ENCODE measurements around the gene IFT80. TPM values are rescaled to one million over a fixed set of nuclear protein-coding genes. Genes with fewer than 3 reads are reported as not detected.

The IFT80 gene
- total and polyA plus RNA-seq, 2 of the 4 experiments (the other 2 are of a cell fraction): 15.2 to 16.8 TPM

DNA sequence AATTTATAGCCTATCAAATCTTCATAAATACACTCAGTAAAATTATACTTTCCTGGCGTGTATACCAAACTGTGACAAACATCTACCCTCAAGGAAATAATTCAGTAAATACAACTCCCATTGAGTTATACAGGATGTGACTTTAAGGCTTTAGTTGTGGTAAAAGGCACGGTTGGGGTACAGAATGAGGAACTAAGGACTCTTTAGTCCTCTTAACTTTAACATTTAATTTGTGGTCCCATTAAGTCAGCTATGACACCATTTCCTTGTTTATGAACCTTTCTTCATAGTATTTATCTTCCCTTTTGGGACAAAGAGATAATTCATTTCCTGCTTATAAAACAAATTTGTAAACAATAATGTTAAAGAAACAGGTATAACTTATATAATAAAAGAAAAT lies 30.2 kb downstream of the IFT80 start:
- WGBS, 2 experiments (ENCODE audit: extremely low coverage in 2 of 2, insufficient read length in 1 of 2): no CpG with 5 or more reads among the region's 2 CpGs
- Histone ChIP-seq H4K91ac (ENCODE audit: insufficient read depth, low read depth, low read length) (no peak overlapping the region), H3K23ac (ENCODE audit: low read depth, low read length) (no peak overlapping the region), H2AK5ac (ENCODE audit: low read depth, low read length) (no peak overlapping the region), H3K36me3 (ENCODE audit: control insufficient read depth, insufficient read depth, low read length) (no peaks in the 10 kb centered on the region; the same call in none of the 2 replicates), H3K4ac (ENCODE audit: low read depth, low read length) (no peak overlapping the region), H3K4me2 (ENCODE audit: low read depth, low read length) (no peak overlapping the region), H3K9me1 (ENCODE audit: insufficient read depth, low read length) (peaks cover 3% of the 10 kb centered on the region; the same call in 1 of the 2 replicates), H3K18ac (ENCODE audit: low read depth, low read length) (no peak overlapping the region), H3K9ac (ENCODE audit: low read depth, low read length) (no peak overlapping the region), H3K14ac (replicated peaks; ENCODE audit: low read depth, low read length) (no peak overlapping the region), H3K56ac (ENCODE audit: extremely low read depth, insufficient read depth, low read length) (no peak overlapping the region), H2AFZ (replicated peaks; ENCODE audit: low read length, poor library complexity) (no peak overlapping the region), H4K5ac (ENCODE audit: low read depth, low read length) (no peak overlapping the region), H3K9me3 (ENCODE audit: control insufficient read depth, insufficient read depth, low read length) (no peaks in the 10 kb centered on the region), H3K4me1 (ENCODE audit: control insufficient read depth, insufficient read depth, low read length) (peaks cover 7% of the 10 kb centered on the region), H3K27ac (ENCODE audit: insufficient read depth, low read length) (no peak overlapping the region), H2BK15ac (ENCODE audit: low read depth, low read length) (no peak overlapping the region), H3K79me1 (ENCODE audit: low read depth in 1 of 2, low read length in 2 of 2) (peaks cover 0 to 3% of the 10 kb centered on the region in 2 experiments; a peak in 2 of 4 replicates), H2BK120ac (ENCODE audit: low read depth, low read length) (no peak overlapping the region), H3K4me3 (ENCODE audit: insufficient read depth, low read depth, low read length) (no peak overlapping the region), H2AK9ac (replicated peaks; ENCODE audit: low read depth, low read length, poor library complexity) (no peak overlapping the region), H4K8ac (ENCODE audit: low read depth in 2 of 2, low read length in 2 of 2) (no peak overlapping the region), H2BK20ac (ENCODE audit: low read depth, low read length) (no peak overlapping the region), H3K27me3 (ENCODE audit: control insufficient read depth, insufficient read depth, low read length) (no peaks in the 10 kb centered on the region), H4K20me1 (ENCODE audit: insufficient read depth, low read length) (no peaks in the 10 kb centered on the region), H2BK5ac (ENCODE audit: low read depth, low read length, poor library complexity, severe bottlenecking) (no peak overlapping the region)
- ChIA-PET CTCF (no interaction called here), POLR2A (ENCODE audit: unreplicated experiment) (no interaction called here)
- in situ Hi-C loops (cut with MboI; ENCODE audit: low sequenced_read_pairs) (no loop called here), intact Hi-C loops (cut with micrococcal nuclease) (no loop called here), dilution Hi-C loops (cut with HindIII; ENCODE audit: low sequenced_read_pairs, unreplicated experiment) (no loop called here)
- no peak for ATAC-seq (ENCODE audit: low read depth)
- DNase-seq: no peak
- BruUV-seq (replicated peaks): no TSS peak
- TF ChIP-seq, protein P1, sequence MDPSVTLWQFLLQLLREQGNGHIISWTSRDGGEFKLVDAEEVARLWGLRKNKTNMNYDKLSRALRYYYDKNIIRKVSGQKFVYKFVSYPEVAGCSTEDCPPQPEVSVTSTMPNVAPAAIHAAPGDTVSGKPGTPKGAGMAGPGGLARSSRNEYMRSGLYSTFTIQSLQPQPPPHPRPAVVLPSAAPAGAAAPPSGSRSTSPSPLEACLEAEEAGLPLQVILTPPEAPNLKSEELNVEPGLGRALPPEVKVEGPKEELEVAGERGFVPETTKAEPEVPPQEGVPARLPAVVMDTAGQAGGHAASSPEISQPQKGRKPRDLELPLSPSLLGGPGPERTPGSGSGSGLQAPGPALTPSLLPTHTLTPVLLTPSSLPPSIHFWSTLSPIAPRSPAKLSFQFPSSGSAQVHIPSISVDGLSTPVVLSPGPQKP (IDR thresholded peaks at IDR 0.05; ENCODE audit: borderline replicate concordance, low read depth, low read length): no peak
- no peak for TF ChIP-seq RAD21 (IDR thresholded peaks at IDR 0.05; ENCODE audit: low read length)
- TF ChIP-seq MAFK (IDR thresholded peaks at IDR 0.05; ENCODE audit: low read depth, low read length): no peak
- TF ChIP-seq RCOR1 (IDR thresholded peaks at IDR 0.05; ENCODE audit: insufficient replicate concordance, low read length): no peak
- no peak for TF ChIP-seq CHD1 (IDR thresholded peaks at IDR 0.05; ENCODE audit: low read depth, low read length)
- TF ChIP-seq, protein P2, sequence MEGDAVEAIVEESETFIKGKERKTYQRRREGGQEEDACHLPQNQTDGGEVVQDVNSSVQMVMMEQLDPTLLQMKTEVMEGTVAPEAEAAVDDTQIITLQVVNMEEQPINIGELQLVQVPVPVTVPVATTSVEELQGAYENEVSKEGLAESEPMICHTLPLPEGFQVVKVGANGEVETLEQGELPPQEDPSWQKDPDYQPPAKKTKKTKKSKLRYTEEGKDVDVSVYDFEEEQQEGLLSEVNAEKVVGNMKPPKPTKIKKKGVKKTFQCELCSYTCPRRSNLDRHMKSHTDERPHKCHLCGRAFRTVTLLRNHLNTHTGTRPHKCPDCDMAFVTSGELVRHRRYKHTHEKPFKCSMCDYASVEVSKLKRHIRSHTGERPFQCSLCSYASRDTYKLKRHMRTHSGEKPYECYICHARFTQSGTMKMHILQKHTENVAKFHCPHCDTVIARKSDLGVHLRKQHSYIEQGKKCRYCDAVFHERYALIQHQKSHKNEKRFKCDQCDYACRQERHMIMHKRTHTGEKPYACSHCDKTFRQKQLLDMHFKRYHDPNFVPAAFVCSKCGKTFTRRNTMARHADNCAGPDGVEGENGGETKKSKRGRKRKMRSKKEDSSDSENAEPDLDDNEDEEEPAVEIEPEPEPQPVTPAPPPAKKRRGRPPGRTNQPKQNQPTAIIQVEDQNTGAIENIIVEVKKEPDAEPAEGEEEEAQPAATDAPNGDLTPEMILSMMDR (conservative IDR thresholded peaks at IDR 0.05; ENCODE audit: low read depth, low read length): no peak
- no peak for TF ChIP-seq SMC3 (IDR thresholded peaks at IDR 0.05; ENCODE audit: low read depth, low read length)
- TF ChIP-seq, protein P3, sequence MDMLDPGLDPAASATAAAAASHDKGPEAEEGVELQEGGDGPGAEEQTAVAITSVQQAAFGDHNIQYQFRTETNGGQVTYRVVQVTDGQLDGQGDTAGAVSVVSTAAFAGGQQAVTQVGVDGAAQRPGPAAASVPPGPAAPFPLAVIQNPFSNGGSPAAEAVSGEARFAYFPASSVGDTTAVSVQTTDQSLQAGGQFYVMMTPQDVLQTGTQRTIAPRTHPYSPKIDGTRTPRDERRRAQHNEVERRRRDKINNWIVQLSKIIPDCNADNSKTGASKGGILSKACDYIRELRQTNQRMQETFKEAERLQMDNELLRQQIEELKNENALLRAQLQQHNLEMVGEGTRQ (IDR thresholded peaks at IDR 0.05; ENCODE audit: low read depth, low read length): no peak
